HG03045 (cell line): ENCODE measurements around the gene CHTF8.

Experiments used
- ATAC-seq: cut with Tn5 transposase; IDR thresholded peaks from one replicate; pipeline ENCODE4 v1.9.1; 2021; ENCODE audit warnings: mild to moderate bottlenecking, moderate library complexity; ENCODE audit not compliant: unreplicated experiment

CHTF8 gene

DNA sequence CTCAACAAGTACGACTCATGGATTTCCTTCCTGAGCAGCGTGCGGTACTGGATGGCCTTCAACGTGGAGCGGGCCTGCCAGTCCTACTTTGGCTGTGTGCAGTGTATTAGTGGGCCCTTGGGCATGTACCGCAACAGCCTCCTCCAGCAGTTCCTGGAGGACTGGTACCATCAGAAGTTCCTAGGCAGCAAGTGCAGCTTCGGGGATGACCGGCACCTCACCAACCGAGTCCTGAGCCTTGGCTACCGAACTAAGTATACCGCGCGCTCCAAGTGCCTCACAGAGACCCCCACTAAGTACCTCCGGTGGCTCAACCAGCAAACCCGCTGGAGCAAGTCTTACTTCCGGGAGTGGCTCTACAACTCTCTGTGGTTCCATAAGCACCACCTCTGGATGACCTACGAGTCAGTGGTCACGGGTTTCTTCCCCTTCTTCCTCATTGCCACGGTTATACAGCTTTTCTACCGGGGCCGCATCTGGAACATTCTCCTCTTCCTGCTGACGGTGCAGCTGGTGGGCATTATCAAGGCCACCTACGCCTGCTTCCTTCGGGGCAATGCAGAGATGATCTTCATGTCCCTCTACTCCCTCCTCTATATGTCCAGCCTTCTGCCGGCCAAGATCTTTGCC, 17.9 kb downstream of the CHTF8 start:
- ATAC-seq: no peak

DNA sequence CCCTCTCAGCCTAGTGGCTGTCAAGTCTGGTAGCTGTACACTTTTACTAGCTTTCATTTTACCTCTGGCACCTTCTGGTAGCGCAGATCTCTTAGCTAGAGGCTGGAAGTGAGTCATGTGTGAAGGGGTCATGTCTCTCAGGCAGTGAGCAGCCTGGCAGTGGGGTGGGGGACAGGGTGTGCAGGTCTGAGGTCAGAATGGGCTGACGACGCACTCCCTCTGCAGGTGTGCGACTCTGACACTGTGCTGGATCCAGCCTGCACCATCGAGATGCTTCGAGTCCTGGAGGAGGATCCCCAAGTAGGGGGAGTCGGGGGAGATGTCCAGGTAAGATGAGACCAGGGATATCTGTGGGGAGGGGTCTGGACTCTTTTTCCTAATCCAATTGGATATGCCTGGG, 19.2 kb downstream of the CHTF8 start:
- ATAC-seq: no peak

- ATAC-seq: no peak
These were observed 19.9 kb downstream of the CHTF8 start for GRCh38 chr16:69112285-69113129.

GRCh38 chr16:69111876-69112230, 20.5 kb downstream of the CHTF8 start:
- no peak for ATAC-seq

- ATAC-seq: no peak
These were observed 21.0 kb downstream of the CHTF8 start for GRCh38 chr16:69111216-69111875.

DNA sequence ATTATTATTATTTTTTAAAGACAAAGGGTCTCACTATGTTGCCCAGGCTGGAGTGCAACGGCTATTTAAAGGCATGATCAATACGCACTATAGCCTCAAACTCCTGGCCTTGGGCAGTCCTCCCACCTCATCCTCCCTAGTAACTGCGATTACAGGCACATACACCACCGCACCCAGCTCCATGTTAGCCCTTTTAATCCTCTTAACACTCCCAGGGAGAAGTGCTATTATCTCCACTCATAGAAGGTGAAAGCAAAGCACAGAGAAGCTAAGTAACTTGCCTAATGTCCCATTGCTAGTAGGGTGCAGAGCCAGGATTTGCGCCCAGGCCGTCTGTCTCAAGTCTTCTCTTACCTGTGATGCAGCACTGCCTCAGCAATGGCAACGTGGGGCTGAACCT, 22.0 kb downstream of the CHTF8 start:
- no peak for ATAC-seq

DNA sequence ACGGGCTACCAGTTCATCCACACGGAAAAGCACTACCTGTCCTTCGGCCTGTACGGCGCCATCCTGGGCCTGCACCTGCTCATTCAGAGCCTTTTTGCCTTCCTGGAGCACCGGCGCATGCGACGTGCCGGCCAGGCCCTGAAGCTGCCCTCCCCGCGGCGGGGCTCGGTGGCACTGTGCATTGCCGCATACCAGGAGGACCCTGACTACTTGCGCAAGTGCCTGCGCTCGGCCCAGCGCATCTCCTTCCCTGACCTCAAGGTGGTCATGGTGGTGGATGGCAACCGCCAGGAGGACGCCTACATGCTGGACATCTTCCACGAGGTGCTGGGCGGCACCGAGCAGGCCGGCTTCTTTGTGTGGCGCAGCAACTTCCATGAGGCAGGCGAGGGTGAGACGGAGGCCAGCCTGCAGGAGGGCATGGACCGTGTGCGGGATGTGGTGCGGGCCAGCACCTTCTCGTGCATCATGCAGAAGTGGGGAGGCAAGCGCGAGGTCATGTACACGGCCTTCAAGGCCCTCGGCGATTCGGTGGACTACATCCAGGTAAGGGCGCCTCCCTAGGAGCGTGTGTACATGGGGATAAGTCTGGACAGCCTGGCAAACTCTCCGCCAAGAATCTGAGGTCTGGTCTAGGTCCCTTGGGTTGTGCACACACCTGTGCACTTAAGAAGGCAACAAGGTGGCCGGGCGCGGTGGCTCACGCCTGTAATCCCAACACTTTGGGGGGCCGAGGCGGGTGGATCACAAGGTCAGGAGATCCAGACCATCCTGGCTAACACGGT, 22.7 kb downstream of the CHTF8 start:
- ATAC-seq: no peak

DNA sequence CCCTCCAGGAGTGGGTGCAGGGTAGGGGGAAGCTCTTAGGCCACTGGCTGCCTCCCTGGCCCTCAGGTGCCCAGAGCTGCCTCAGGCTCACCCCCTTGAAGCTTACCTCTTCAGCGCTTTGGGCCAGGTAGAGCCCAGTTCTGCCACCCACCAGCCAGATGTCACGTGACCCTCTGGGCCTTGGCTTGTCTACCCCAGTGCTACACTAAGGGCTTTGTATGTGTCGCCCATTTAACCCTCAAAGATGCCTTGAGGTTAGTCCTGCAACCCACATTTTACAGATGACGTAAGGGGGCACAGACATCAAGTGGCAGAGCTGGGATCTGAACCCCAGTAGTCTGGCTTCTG, 23.5 kb downstream of the CHTF8 start:
- ATAC-seq: no peak

DNA sequence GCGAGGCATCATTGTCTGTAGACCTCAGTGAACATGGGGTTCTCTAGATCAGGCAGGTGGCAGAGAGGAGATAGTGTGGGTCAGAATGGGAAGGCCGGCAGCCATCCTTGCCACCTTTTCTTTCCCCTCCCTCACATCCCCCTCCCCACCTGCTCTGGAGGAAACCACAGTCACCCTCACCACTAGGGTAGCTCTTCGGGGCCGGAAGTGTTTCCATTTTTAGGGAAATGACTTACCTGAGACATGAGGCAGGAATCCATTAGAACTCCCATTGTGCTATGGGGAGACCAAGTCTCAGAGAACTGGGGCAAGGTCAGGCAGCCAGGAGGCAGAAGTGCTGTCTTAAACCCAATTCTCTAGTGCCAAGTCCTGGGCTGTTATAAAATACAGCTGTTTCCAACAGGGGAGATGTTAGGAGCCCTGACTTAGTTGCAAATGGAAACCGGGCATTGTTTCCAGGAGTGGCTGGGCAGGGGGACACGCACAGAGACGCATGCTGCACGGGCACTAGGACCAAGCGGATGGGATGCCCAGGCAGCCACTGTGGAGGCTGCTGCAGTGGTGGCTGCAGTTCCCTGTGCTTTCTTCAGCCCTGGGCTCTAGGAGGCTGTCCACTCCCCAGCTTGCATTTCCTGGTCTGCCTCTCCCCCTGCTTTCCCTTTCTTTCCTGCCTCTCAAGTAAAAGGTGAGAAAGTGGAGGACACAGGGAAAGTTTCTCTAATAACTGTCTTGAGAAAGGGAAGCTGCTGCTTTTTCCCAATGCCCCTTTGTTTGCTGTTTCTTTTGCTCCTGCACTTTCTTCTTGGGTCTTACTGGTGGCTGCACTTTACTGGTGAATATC, 24.1 kb downstream of the CHTF8 start:
- no peak for ATAC-seq

GRCh38 chr16:69107316-69107962, 24.9 kb downstream of the CHTF8 start:
- ATAC-seq: no peak

- no peak for ATAC-seq
These were observed 25.7 kb downstream of the CHTF8 start for GRCh38 chr16:69106491-69107315.

GRCh38 chr16:69105501-69106361, 26.7 kb downstream of the CHTF8 start, which contains the start of gene HAS3:
Gene HAS3 (plus strand): TSS chr16:69105653. CDS start chr16:69109396, 3,743 bp downstream.
- ATAC-seq: peak; percentile 50

- no peak for ATAC-seq
These were observed 32.2 kb downstream of the CHTF8 start for GRCh38 chr16:69100071-69100691.

- no peak for ATAC-seq
These were observed 37.2 kb downstream of the CHTF8 start for GRCh38 chr16:69095193-69095592.

DNA sequence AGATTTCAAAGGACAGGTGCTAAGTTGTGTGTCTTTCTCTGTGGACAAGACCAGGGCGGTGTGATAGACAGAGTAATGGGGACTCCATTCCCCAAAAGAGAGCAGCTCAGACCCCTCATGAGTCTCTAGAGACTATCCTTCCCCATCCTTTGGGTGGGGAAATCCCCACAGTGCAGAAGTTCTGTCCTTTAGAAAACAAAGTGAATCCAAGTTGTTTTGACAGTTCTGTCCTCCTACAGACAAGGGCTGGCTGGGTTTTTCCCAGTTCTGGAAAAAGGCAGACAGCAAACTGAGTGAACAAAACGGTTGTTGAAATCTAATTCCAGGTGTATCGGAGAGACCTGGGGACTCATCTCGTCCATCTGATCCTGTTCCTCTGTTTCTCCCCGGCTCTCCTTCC, 37.9 kb downstream of the CHTF8 start:
- no peak for ATAC-seq

DNA sequence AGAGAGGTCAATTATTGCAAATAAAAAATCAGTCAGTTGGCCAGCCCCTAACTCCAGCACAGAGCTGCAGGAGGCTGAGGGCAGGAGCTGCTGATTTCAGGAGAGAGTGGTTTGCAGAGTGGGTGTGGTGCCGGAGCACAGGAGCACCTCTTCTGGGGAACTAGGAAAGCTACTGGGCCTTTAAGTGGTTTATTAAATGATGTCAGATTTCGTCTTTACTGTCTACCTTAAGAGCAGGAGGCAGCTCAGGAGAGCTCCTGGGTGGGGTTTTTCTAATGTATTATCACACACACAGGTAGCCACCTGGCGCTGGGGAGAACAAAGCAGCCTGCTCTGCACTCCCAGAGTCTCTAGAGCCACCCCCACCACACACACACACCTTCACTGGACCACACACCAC, 38.4 kb downstream of the CHTF8 start:
- no peak for ATAC-seq

DNA sequence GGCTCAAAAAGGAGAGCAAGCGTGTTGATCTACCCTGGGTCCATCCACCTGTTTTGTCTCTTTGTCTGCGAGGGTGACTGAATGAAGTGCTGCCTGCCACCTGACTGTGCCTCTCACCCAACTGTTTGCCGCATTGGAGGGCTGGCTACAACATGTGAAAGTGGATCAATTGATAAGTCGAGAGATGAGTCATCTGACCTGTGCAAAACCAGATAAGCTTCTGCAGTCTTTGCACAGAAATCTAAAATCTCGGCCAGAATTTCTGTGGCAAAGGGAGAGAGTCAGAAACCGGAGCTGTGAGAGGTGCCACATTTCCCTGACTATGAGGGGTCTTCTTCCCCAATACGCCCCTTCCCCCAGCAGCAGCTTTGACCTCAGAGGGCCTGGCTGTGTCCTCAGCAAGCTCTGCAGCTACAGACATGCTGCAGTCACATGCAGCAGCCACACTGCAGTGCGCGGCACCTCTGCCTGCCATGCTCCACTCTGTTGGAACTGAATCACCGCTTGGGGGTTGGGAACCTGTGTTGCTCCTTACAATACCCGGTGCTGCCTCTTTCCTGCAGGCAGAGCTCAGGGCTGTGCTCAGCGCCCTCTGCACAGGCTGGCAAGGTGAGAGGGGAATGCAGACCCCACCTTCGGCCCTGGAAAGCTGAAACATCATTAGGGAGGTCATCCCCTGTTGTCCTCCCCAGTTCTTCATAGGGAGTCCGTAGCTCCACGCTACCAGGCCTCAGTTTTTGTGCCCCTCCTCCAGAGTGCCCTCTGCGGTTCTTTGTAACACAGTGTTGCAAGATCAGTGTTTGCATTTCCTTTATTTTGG, 43.1 kb downstream of the CHTF8 start:
- ATAC-seq: no peak
